ENCODE measurements around the gene WNT1.

DNA sequence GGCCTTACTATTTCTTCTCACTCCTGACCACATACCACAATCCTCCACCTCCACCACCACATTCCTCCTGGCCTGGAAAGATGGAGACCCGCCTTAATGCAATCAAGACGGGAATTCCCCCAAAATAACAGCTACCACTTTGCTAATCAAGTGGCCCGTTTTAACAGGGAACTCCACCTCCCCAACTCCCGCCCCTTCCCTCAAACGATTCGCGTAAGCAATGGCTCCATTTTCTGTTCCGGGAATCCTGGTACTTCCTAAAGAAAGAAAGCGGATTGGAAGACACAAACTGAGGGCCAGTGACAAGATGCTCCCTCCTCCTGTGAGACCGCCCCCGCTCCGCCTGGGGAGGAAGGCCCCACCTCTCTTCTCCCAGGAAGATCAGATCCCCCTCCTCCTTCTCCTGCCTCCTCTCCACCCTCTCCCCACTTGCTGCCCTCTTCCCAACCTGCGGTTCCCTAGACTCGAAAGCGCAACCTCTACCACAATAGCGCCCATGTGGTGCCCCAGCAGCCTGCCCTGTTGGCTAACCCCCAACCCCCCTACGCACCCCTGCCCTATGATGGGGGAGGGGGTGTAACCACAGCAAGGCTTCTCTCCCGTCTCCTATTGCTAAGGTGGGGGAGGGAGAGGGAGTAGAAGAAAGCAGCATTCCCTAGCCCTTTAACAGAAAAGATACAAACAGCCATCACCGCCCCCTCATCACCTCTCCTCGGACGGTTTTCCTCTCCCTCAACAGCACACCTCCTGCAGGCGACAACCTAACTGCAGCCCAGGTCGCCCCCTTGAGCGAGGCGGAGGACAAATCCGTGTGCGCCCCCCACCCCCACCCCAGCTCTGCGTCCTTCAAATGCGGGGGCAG lies 21.6 kb upstream of the WNT1 start:
- TF ChIP-seq POLR2A (IDR thresholded peaks at IDR 0.05), result peak; percentile 44
- TF ChIP-seq, protein P1, sequence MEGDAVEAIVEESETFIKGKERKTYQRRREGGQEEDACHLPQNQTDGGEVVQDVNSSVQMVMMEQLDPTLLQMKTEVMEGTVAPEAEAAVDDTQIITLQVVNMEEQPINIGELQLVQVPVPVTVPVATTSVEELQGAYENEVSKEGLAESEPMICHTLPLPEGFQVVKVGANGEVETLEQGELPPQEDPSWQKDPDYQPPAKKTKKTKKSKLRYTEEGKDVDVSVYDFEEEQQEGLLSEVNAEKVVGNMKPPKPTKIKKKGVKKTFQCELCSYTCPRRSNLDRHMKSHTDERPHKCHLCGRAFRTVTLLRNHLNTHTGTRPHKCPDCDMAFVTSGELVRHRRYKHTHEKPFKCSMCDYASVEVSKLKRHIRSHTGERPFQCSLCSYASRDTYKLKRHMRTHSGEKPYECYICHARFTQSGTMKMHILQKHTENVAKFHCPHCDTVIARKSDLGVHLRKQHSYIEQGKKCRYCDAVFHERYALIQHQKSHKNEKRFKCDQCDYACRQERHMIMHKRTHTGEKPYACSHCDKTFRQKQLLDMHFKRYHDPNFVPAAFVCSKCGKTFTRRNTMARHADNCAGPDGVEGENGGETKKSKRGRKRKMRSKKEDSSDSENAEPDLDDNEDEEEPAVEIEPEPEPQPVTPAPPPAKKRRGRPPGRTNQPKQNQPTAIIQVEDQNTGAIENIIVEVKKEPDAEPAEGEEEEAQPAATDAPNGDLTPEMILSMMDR (IDR thresholded peaks at IDR 0.05), result no peak

All from prostate gland (tissue), 2 donors.